ENCODE results near the gene MRPL20.
"Not testable (repeated sequence)": the region's sequence is repeated elsewhere in the genome, so short reads cannot be mapped to it uniquely, and the experiment has no call there.

Gene MRPL20

DNA sequence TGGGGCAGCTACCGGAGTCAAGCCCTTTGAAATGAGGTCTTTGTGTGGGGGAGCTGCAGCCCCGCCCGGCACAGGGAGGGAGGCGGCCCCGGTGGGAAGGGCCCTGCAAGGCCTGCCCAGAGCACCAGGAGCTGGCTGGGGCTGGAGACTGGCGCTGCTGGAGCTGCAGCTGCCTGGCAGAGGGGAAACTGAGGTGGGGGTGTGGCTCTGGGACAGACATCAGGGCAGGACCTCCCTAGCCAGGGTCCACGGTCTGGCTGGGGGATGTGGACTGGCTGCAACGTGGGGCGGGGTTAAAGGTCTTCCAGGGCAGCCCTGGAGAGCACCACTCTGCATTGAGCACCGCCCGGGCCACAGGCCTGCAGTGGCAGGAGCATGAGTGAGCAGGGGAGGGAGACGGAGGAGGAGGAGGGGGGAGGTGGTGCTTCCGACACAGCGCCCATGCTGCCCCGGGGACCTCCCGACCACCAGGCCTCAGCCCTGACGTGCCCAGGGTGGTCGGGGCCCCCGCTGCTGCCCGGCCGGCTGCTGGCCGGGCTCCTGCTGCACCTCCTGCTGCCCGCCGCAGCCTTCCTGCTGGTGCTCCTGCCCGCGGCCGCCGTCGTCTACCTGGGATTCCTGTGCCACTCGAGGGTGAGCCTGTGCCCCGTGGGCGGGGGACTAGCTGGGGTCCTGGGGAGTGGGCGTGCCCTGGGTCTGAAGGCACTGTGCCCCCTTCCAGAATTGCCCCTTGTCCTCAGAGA lies 18.8 kb upstream of the MRPL20 start:
- FAIRE-seq (no peak), DNase-seq (ENCODE audit: insufficient read length, low spot score) (no peak)
- no peak for TF ChIP-seq POLR2A (IDR thresholded peaks at IDR 0.05; ENCODE audit: low read depth, low read length)

DNA sequence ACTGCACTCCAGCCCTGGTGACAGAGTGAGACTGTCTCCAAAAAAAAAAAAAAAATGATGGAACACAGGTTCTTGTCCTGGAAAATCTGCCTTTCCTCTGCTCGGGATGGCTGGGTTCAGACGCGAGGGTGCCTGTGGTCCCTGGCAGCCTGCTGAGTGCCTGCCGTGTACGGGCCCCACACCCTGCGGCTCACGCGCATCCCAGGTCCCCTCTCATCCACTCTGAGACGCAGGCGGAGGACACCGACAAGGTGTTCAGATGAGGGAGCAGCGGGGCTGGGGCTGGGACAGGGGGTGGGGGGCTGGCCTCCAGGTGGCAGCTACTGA lies 18.3 kb upstream of the MRPL20 start:
- FAIRE-seq (no peak), DNase-seq (ENCODE audit: insufficient read length, low spot score) (no peak)
- no peak for TF ChIP-seq POLR2A (IDR thresholded peaks at IDR 0.05; ENCODE audit: low read depth, low read length)

GRCh38 chr1:1424707-1425106 lies 17.6 kb upstream of the MRPL20 start:
- no peak for FAIRE-seq
- TF ChIP-seq POLR2A (IDR thresholded peaks at IDR 0.05; ENCODE audit: low read depth, low read length): no peak
- DNase-seq (ENCODE audit: insufficient read length, low spot score): no peak

DNA sequence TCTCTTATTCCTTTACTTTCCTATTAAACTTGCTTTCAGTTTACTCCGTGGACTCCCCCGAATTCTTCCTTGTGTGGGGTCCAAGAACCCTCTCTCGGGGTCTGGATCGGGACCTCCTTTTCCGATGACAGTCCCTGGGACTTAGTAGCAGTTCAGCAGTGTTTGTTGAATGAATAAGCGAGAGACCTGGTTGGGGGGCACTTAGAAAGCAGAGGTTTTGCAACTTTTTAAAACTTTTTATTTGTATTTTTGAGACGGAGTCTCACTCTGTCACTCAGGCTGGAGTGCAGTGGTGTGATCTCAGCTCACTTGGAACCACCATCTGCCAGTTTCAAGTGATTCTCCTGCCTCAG lies 16.1 kb upstream of the MRPL20 start:
- no peak for DNase-seq (ENCODE audit: insufficient read length, low spot score)
- no peak for TF ChIP-seq POLR2A (IDR thresholded peaks at IDR 0.05; ENCODE audit: low read depth, low read length)
- FAIRE-seq: no peak

DNA sequence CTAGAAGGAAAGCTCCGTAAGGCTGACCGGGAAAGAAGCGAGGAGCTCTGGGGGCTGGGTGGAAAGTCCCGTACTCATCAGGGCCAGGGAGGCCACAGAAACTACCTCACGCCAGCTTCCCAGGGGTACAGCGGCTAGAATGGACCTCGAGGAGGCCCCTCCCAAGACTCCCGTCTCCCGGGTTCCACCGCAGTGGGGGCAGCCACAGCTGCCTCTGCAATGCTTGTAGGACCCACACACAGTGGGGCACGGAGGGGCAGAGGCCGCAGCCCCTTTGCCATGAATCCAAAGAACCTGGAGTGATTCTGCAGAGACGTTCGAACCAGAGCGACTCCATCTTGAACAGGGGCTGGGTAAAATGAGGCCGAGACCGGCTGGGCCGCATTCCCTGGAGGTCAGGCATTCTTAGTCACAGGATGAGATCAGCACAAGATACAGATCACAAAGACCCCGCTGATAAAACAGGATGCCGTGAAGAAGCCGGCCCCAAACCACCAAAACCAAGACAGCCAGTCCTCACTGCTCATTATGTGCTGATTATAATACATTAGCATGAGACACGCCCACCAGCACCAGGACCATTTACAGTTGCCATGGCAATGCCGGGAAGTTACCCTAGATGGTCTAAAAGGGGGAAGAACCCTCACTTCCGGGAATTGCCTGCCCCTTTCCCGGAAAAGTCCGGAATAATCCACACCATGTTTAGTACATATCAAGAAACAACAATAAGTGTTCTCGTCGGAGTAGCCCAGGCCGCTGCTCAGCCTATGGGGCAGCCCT lies 15.6 kb upstream of the MRPL20 start:
- FAIRE-seq (no peak), DNase-seq (ENCODE audit: insufficient read length, low spot score) (no peak)
- no peak for TF ChIP-seq POLR2A (IDR thresholded peaks at IDR 0.05; ENCODE audit: low read depth, low read length)

DNA sequence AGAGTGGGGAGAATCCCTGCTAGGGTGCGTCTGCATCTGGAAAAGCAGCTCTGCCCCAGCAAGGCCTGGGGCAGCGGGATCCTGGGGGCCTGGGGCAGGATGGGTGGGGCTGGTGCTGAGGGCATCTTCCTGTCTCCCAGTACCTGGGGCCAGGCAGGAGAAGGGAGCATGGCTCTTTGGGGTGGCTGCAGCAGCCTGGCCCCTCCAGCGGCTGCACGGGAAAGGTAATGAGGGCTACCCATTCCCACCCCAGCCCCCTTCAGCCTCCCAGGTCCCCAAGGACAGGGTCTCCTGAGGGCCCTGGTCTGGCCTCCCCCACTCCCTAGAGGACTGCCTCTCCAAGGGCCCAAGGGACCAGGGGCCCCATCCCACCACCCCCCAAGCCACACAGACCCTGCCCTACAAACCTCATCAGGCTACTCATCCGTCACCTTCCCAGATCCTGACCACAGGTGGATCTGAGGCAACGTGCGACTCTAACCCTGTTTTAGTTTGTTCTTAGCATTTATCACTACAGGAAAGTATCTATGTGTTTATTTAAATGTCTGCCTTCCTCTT lies 14.9 kb upstream of the MRPL20 start:
- no peak for TF ChIP-seq POLR2A (IDR thresholded peaks at IDR 0.05; ENCODE audit: low read depth, low read length)
- DNase-seq (ENCODE audit: insufficient read length, low spot score): no peak
- no peak for FAIRE-seq

DNA sequence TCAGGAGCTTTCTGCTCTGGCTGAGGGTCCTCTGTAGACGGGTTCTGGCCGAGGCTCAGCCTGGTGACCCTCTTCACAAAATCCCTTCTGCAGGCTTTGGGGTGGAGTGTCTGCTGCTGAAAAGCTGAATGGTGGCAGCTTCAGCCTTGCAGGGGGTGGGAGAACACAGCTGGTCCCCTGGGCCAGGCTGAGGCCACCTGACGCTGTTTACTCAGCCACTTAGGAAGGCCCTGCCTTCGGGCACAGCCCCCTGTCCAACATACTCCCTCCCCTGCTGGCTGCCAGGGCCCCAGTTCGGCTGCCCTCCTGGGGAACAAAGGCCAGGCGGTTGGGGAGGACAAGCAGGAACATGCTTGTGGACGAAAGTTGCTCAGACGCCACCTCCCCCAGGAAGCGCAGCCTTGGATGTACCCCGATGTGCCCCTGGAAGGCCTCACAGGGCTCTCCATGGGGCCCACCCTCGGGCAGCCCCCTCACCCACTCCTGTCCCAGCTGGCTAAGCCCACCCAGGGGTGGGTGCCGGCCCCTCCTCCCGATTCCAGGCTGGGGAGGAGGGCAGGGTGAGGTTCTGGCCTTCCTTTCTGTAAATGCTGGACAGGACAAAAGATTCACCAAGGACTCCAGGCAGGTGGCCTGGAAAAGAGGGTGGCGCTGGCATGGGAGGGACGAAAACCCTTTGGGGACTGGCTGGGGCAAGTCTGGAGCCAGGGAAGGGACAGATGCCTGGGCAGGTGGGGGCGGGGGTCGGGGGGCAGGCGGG lies 14.2 kb upstream of the MRPL20 start, which contains the start of gene ANKRD65:
ANKRD65 (minus strand) TSS at position 130 of the 760 bp plus-strand sequence. CDS start 271 bp downstream, outside the sequence.
- DNase-seq (ENCODE audit: insufficient read length, low spot score) (no peak), FAIRE-seq (no peak)
- TF ChIP-seq POLR2A (IDR thresholded peaks at IDR 0.05; ENCODE audit: low read depth, low read length): no peak

- no peak for DNase-seq (ENCODE audit: insufficient read length, low spot score)
- FAIRE-seq: no peak
- TF ChIP-seq POLR2A (IDR thresholded peaks at IDR 0.05; ENCODE audit: low read depth, low read length): no peak
These were observed 13.6 kb upstream of the MRPL20 start for GRCh38 chr1:1420654-1421141.

GRCh38 chr1:1419813-1420653 lies 12.9 kb upstream of the MRPL20 start:
- no peak for TF ChIP-seq POLR2A (IDR thresholded peaks at IDR 0.05; ENCODE audit: low read depth, low read length)
- DNase-seq (ENCODE audit: insufficient read length, low spot score): no peak
- no peak for FAIRE-seq

- no peak for TF ChIP-seq POLR2A (IDR thresholded peaks at IDR 0.05; ENCODE audit: low read depth, low read length)
- no peak for DNase-seq (ENCODE audit: insufficient read length, low spot score)
- no peak for FAIRE-seq
These were observed 12.3 kb upstream of the MRPL20 start for GRCh38 chr1:1419363-1419812.

DNA sequence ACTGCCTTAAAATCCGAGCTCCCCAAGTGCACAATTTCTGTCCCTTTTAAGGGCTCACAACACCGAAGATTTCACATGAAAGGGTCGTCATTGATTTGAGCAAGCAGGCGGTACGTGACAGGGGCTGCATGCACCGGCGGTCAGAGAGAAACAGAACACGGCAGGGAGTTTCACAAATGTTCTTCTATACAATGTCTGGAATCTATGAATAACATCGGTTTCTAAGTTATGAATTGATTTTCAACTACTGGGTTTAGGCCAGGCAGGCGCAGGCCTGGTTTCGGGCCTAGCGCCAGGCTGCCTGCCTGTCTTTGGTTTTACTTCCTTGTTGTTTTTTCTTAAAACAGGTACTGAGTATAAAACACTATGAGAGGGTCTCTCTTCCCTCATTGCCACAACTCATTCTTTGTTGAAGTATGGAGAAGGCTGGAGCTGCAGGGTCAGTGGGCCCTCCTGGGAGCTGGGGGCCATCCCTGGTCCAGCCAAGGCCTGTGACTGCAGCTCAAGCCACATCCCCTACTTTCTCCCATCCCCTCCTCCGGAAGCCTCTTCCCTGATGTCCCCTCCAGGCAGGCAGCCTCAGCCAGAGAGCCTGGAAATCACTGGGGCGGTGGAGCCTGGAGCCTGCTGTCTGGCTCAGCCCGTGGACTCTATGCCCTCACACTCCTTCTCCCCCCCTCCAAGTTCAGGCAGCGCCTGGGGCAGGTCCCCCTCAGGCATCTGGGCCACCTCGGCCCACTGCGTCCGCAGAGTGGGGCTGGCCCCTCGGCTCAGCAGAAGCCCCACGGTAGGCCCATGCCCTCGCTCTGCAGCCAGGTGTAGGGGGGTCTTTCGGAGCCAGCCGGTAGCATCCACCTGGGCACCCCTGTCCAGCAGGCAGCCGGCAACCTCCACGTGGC lies 11.6 kb upstream of the MRPL20 start:
- FAIRE-seq (no peak), DNase-seq (ENCODE audit: insufficient read length, low spot score) (no peak)
- TF ChIP-seq POLR2A (IDR thresholded peaks at IDR 0.05; ENCODE audit: low read depth, low read length): no peak

- FAIRE-seq; DNase-seq (ENCODE audit: insufficient read length, low spot score): not testable (repeated sequence)
These were observed 10.9 kb upstream of the MRPL20 start for GRCh38 chr1:1417825-1418463.

GRCh38 chr1:1417396-1417795 lies 10.3 kb upstream of the MRPL20 start:
- not testable (repeated sequence) for DNase-seq (ENCODE audit: insufficient read length, low spot score); FAIRE-seq
